CD4-positive, alpha-beta T cell treated with Interleukin-4 for 1 hour (primary cell): Measurements from ENCODE around the gene CCDC122.
"Not testable (repeated sequence)": the region's sequence is repeated elsewhere in the genome, so short reads cannot be mapped to it uniquely, and the experiment has no call there.

Experiments
- DNase-seq, 2 donors: peaks; one replicate each; pipeline ENCODE4 v3.0.0-alpha.2; 2020 to 2022

CCDC122 gene

GRCh38 chr13:43876366-43876765 is 3.2 kb downstream of the CCDC122 start:
- DNase-seq, result no peak

GRCh38 chr13:43874504-43875092 is 4.9 kb downstream of the CCDC122 start:
- peak in 1 of 2 donors; percentile 46 for DNase-seq

GRCh38 chr13:43872181-43872580 is 7.4 kb downstream of the CCDC122 start:
- no peak for DNase-seq

- DNase-seq, result no peak
Observed at GRCh38 chr13:43865892-43866291, 13.6 kb downstream of the CCDC122 start.

- DNase-seq, result no peak
Observed at GRCh38 chr13:43864921-43865320, 14.6 kb downstream of the CCDC122 start.

- DNase-seq, result no peak
Observed at GRCh38 chr13:43861863-43862262, 17.7 kb downstream of the CCDC122 start.

- DNase-seq, result no peak
Observed at GRCh38 chr13:43852923-43853404, 26.6 kb downstream of the CCDC122 start.

- no peak for DNase-seq
Observed at GRCh38 chr13:43850873-43851272, 28.7 kb downstream of the CCDC122 start.

GRCh38 chr13:43848001-43848649 is 31.4 kb downstream of the CCDC122 start:
- DNase-seq, result no peak

GRCh38 chr13:43846496-43847158 is 32.9 kb downstream of the CCDC122 start:
- no peak for DNase-seq

- DNase-seq, result no peak
Observed at GRCh38 chr13:43838909-43839308, 40.6 kb downstream of the CCDC122 start.

GRCh38 chr13:43835701-43836100 is 43.8 kb downstream of the CCDC122 start:
- DNase-seq, result peak in 1 of 2 donors; percentile 1

GRCh38 chr13:43831088-43831487 is 48.5 kb downstream of the CCDC122 start:
- no peak for DNase-seq

- no peak for DNase-seq
Observed at GRCh38 chr13:43830497-43830881, 49.1 kb downstream of the CCDC122 start.

GRCh38 chr13:43824656-43825055 is 54.9 kb downstream of the CCDC122 start:
- DNase-seq, result not testable (repeated sequence)

GRCh38 chr13:43822969-43823368 is 56.6 kb downstream of the CCDC122 start:
- no peak for DNase-seq

- DNase-seq, result no peak
Observed at GRCh38 chr13:43816401-43816889, 63.1 kb downstream of the CCDC122 start.

GRCh38 chr13:43815204-43815603 is 64.3 kb downstream of the CCDC122 start:
- no peak for DNase-seq

- no peak for DNase-seq
Observed at GRCh38 chr13:43808676-43809075, 70.9 kb downstream of the CCDC122 start.

- no peak for DNase-seq
Observed at GRCh38 chr13:43805681-43806128, 73.8 kb downstream of the CCDC122 start.

GRCh38 chr13:43805071-43805468 is 74.5 kb downstream of the CCDC122 start:
- DNase-seq, result no peak

GRCh38 chr13:43804461-43805070 is 75.0 kb downstream of the CCDC122 start:
- peak in 1 of 2 donors; percentile 65 for DNase-seq

- no peak for DNase-seq
Observed at GRCh38 chr13:43802511-43802910, 77.0 kb downstream of the CCDC122 start.
